A673 (cell line): ENCODE results near the gene FBLN2. TPM values are rescaled to one million over a fixed set of nuclear protein-coding genes. Genes with fewer than 3 reads are reported as not detected.

ENCODE experiments used
- BruUV-seq: library from RNA; stranded (reverse); fragments of 400-500 nt; replicated peaks from 2 replicates; lab custom pipeline; 2021; lab: Mats Ljungman, UMichigan
- CTCF ChIA-PET: fragments of 300-600 bp; sonication (Branson Sonifier 250); formaldehyde crosslinking; loops from one replicate; lab custom pipeline; 2022; ENCODE audit warnings: antibody characterized with exemption; lab: Charles Lee
- POLR2A ChIA-PET: fragments of 300-600 bp; sonication (Branson Sonifier 250); formaldehyde crosslinking; loops from one replicate; lab custom pipeline; 2022; ENCODE audit warnings: antibody characterized with exemption; ENCODE audit not compliant: low non-redundant PET; lab: Charles Lee
- DNase-seq: peaks from one replicate; pipeline ENCODE4 v3.0.0-alpha.2; 2015; ENCODE audit warnings: low spot score
- H3K27ac ChIP-seq: fragments of 200-600 bp; sonication (generic); 2 replicates; pipeline ENCODE4 v1.5.1; 2016; ENCODE audit warnings: mixed run types, low read depth, mild to moderate bottlenecking, mixed read lengths, antibody characterized with exemption, low read length; ENCODE audit not compliant: poor library complexity, severe bottlenecking
- H3K27me3 ChIP-seq: fragments of 200-600 bp; sonication (generic); replicated peaks from 2 replicates; pipeline ENCODE4 v1.6.1; 2017; ENCODE audit warnings: mixed run types, low read depth, mild to moderate bottlenecking, mixed read lengths, antibody characterized with exemption, low read length; ENCODE audit not compliant: insufficient read depth, poor library complexity
- H3K36me3 ChIP-seq: fragments of 200-600 bp; sonication (generic); 2 replicates; pipeline ENCODE4 v1.6.1; 2016; ENCODE audit warnings: mixed run types, mild to moderate bottlenecking, mixed read lengths, antibody characterized with exemption, low read length; ENCODE audit not compliant: insufficient read depth, poor library complexity, severe bottlenecking
- H3K4me1 ChIP-seq: fragments of 200-600 bp; sonication (generic); 2 replicates; pipeline ENCODE4 v1.6.1; 2017; ENCODE audit warnings: mixed run types, mild to moderate bottlenecking, mixed read lengths, antibody characterized with exemption, low read length; ENCODE audit not compliant: insufficient read depth, poor library complexity, severe bottlenecking
- H3K4me3 ChIP-seq: fragments of 200-600 bp; sonication (generic); 2 replicates; pipeline ENCODE4 v1.5.1; 2016; ENCODE audit warnings: low read depth, mixed run types, mild to moderate bottlenecking, mixed read lengths, low read length; ENCODE audit not compliant: poor library complexity, severe bottlenecking
- H3K9me3 ChIP-seq: fragments of 200-600 bp; sonication (generic); 2 replicates; pipeline ENCODE4 v1.6.1; 2016; ENCODE audit warnings: mixed run types, low read depth, mild to moderate bottlenecking, mixed read lengths, antibody characterized with exemption, low read length; ENCODE audit not compliant: poor library complexity, severe bottlenecking
- EZH2 ChIP-seq: fragments of 200-600 bp; sonication (generic); IDR thresholded peaks from 2 replicates; pipeline ENCODE4 v1.6.1; 2017; ENCODE audit warnings: borderline replicate concordance, low read depth, mild to moderate bottlenecking, mixed read lengths, antibody characterized with exemption, low read length; ENCODE audit not compliant: poor library complexity, severe bottlenecking
- intact Hi-C: fragments of 100-400 bp; cut with micrococcal nuclease; formaldehyde crosslinking; loops from one replicate; pipeline ENCODE4 v1.10.0; 2022; ENCODE audit not compliant: unreplicated experiment
- total RNA-seq: library from RNA; stranded (reverse); gene quantifications from 2 replicates; pipeline ENCODE4 v1.2.3, GENCODE V29; 2021
- TF ChIP-seq, protein P1 (sequence below): fragments of 300-800, 200-600 bp; sonication (generic); conservative IDR thresholded peaks from 2 replicates; pipeline ENCODE4 v1.5.1; 2017; ENCODE audit warnings: low read depth, mild to moderate bottlenecking, antibody characterized with exemption, low read length, moderate library complexity, mixed read lengths

Gene FBLN2
- total RNA-seq, 1 experiment from 2014 or later: 0.71 TPM

DNA sequence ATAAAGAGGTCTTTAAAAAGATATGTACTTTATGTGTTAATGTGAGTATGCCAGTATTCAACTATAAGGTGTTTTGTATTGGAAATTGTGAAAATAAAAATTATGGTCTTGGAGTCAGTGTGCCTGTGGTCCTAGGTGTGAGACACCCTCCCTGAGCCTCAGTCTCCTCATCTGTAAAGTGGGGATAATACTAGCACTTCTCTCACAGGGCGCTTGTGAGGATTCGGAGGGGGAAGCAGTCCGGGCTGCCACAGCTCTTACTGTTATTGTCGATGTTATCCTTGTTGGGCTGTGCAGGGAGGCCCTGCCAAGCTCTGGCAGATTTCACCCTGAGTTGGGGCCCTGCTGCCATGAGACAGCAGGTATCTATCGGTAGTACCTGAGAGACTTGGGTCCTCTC lies 26.7 kb upstream of the FBLN2 start:
- Histone ChIP-seq H3K27ac (no peak overlapping the region), H3K4me1 (peaks cover 17% of the 10 kb centered on the region), H3K9me3 (no peaks in the 10 kb centered on the region), H3K27me3 (no peaks in the 10 kb centered on the region), H3K4me3 (no peak overlapping the region), H3K36me3 (no peaks in the 10 kb centered on the region)
- no peak for DNase-seq
- ChIA-PET CTCF (no interaction called here), POLR2A (no interaction called here)
- TF ChIP-seq EZH2: no peak
- TF ChIP-seq, protein P1, sequence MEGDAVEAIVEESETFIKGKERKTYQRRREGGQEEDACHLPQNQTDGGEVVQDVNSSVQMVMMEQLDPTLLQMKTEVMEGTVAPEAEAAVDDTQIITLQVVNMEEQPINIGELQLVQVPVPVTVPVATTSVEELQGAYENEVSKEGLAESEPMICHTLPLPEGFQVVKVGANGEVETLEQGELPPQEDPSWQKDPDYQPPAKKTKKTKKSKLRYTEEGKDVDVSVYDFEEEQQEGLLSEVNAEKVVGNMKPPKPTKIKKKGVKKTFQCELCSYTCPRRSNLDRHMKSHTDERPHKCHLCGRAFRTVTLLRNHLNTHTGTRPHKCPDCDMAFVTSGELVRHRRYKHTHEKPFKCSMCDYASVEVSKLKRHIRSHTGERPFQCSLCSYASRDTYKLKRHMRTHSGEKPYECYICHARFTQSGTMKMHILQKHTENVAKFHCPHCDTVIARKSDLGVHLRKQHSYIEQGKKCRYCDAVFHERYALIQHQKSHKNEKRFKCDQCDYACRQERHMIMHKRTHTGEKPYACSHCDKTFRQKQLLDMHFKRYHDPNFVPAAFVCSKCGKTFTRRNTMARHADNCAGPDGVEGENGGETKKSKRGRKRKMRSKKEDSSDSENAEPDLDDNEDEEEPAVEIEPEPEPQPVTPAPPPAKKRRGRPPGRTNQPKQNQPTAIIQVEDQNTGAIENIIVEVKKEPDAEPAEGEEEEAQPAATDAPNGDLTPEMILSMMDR: no peak
- intact Hi-C loops: no loop called here
- no TSS peak for BruUV-seq

DNA sequence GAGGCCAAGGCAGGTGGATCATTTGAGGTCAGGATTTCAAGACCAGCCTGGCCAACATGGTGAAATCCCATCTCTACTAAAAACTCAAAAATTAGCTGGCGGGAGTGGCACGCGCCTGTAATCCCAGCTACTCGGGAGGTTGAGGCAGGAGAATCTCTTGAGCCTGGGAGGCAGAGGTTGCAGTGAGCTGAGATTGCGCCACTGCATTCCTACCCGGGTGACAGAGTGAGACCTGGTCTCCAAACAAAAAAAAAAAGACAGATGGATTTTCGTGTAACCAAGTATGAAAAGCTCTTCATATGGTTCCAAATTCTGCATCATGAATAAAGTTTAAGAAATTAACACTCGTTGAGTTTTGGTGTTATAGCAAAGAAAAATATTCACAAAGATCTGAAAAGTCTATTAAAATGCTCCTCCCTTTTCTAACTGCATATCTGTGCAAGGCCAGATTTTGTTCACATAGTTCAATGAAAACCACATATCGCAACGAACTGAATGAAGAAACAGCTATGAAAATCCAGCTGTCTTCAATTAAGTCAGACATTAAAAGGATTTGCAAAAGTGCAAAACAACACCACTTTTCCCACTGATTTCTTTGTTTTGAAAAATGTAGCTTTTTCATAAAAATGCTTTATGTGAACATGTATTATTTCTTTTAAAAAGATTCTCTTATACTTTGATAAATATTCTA lies 23.8 kb upstream of the FBLN2 start:
- no TSS peak for BruUV-seq
- DNase-seq: peak; percentile 45
- CTCF ChIA-PET: interaction anchor here (0.6 kb wide), 1 partner anchor 211 kb away, joined by 3 read pairs; no protein-coding TSS in a partner anchor
- no peaks in the 10 kb centered on the region for H3K27me3 ChIP-seq
- TF ChIP-seq EZH2: no peak
- TF ChIP-seq, protein P1: no peak
- intact Hi-C loops: no loop called here
- H3K4me3 ChIP-seq: no peak overlapping the region
- no peaks in the 10 kb centered on the region for H3K36me3 ChIP-seq
- POLR2A ChIA-PET: no interaction called here
- H3K4me1 ChIP-seq: peaks cover 17% of the 10 kb centered on the region
- H3K27ac ChIP-seq: peak overlapping the region; percentile 55
- no peaks in the 10 kb centered on the region for H3K9me3 ChIP-seq

DNA sequence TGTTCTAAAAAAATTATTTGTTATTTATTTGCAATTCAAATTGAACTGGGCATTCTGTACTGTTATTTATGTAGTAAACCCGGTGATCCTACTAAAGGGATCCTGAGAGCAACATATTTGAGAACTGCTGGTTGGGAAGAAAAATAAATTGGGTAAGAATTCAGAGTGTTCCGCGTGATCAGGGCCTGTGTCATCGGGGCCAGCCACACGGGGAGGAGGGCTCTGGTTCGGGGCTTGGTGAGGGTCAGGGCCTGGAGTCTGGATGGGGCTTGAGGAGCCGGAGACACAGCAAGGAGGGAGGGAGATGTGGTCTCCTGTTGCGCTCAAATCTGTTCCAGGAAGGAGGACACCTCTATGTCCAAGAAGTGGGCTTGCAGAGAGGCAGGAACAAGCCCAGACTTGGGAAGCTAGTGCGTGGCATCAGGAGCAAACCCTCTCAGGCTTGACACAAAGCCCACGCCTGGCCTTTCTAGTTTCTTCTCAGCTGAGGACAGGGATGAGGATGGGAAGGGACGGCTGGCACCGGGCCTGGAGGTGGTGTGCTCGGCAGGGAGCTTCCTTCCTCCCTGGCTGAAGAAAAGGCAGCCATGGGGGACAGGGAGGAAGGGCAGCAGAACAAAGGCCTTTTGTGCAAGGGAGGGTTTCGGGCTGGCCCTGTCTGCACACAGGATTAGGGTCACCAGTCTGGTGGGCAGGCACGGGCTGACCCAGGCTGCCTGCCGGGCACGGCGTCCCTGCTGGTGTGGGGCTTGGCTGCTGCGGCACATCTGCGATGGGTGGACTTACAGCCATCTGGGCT lies 22.9 kb upstream of the FBLN2 start:
- DNase-seq: peak; percentile 57

More for the DNA sequence above, 22.9 kb upstream of the FBLN2 start:
- BruUV-seq: no TSS peak
- intact Hi-C loops: no loop called here
- Histone ChIP-seq H3K36me3 (no peaks in the 10 kb centered on the region), H3K4me3 (no peak overlapping the region), H3K9me3 (no peaks in the 10 kb centered on the region), H3K27me3 (no peaks in the 10 kb centered on the region), H3K4me1 (peaks cover 17% of the 10 kb centered on the region), H3K27ac (peak overlapping the region; percentile 55)
- POLR2A ChIA-PET: no interaction called here
- TF ChIP-seq, protein P1: no peak
- TF ChIP-seq EZH2: no peak
- CTCF ChIA-PET: no interaction called here
